GM12891 (cell line): Measurements from ENCODE around the gene MYO5C.
"Not testable (repeated sequence)": the region's sequence is repeated elsewhere in the genome, so short reads cannot be mapped to it uniquely, and the experiment has no call there.

Source experiments
- DNase-seq: peaks from one replicate; pipeline ENCODE4 v3.0.0; 2011; ENCODE audit warnings: low spot score; ENCODE audit not compliant: insufficient read length
- FAIRE-seq: peaks from 2 replicates; lab custom pipeline; 2011; peaks lifted over from hg19 to GRCh38; lab: Jason Lieb, UNC
- PAX5 ChIP-seq: IDR thresholded peaks from 2 replicates; pipeline ENCODE4 v1.6.1; 2011; ENCODE audit warnings: low read length, moderate library complexity, mild to moderate bottlenecking; ENCODE audit not compliant: insufficient read depth, severe bottlenecking
- POLR2A ChIP-seq: IDR thresholded peaks from 2 replicates; pipeline ENCODE4 v1.6.1; 2011; ENCODE audit warnings: low read depth, low read length, control low read depth
- POLR2AphosphoS5 ChIP-seq: IDR thresholded peaks from 2 replicates; pipeline ENCODE4 v1.6.1; 2011; ENCODE audit warnings: low read depth, low read length, control low read depth
- POU2F2 ChIP-seq: IDR thresholded peaks from 2 replicates; pipeline ENCODE4 v1.6.1; 2011; ENCODE audit warnings: low read depth, mild to moderate bottlenecking, control low read depth, low read length, moderate library complexity
- SPI1 ChIP-seq: IDR thresholded peaks from 2 replicates; pipeline ENCODE4 v1.6.1; 2011; ENCODE audit warnings: low read depth, low read length, control low read depth
- TAF1 ChIP-seq: IDR thresholded peaks from 2 replicates; pipeline ENCODE4 v1.6.1; 2011; ENCODE audit warnings: low read depth, low read length, control low read depth

MYO5C gene

GRCh38 chr15:52252781-52253180 is 42.8 kb downstream of the MYO5C start:
- no peak for FAIRE-seq
- TF ChIP-seq TAF1 (no peak), PAX5 (no peak), POLR2AphosphoS5 (no peak), POLR2A (no peak), SPI1 (no peak), POU2F2 (no peak)
- DNase-seq = no peak

DNA sequence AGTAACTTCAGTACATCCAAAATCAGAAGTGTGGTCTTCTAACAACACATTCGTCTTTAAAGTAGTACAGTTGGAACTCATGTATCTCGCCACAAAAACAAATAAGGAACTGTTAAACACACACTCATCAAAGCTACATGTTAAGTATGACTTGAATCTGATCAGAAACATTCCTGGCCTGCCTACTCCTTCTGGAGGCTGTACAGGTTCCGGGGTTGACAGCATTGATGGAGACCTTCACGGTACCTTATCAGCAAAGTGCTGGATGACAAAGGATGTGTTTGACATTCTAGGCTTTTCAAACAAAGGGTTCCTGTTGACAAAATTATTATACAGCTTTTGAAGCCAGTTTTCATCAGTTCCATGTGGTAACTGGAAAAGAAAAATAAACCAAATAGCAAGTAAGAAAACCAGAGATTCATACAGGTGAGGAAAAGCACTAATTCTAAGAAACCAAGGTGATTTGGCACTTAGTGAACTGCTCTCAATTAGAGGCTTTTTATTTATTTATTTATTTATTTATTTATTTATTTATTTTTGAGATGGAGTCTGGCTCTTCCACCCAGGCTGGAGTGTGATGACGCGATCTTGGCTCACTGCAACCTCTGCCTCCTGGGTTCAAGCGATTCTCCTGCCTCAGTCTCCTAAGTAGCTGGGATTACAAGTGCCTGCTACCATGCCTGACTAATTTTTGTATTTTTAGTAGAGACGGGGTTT is 44.3 kb downstream of the MYO5C start:
- no peak for FAIRE-seq
- no peak for DNase-seq
- TF ChIP-seq POU2F2 (no peak), TAF1 (no peak), SPI1 (no peak), POLR2A (no peak), PAX5 (no peak), POLR2AphosphoS5 (no peak)

DNA sequence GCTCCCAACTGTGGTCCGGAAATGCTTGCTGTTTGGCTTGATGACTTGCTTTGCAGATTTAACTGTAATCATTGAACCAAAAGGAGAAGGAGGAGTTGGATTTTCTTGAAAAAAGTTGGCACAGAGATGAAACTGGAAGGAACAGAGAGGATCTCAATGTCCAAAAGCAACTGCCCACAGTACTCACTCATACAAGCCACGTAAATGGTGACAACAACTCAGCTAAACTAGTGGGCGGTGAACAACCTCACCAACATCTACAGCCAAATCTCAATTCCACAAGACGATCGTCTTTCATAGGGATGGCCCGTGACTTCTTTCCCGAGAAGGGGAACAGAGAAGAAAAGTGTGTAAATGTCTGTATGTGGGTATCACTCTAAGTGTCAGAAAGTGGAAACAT is 48.1 kb downstream of the MYO5C start:
- TF ChIP-seq PAX5 = no peak
- no peak for TF ChIP-seq TAF1
- TF ChIP-seq POLR2A = no peak
- TF ChIP-seq POU2F2 = no peak
- TF ChIP-seq POLR2AphosphoS5 = no peak
- no peak for TF ChIP-seq SPI1
- no peak for FAIRE-seq
- no peak for DNase-seq

DNA sequence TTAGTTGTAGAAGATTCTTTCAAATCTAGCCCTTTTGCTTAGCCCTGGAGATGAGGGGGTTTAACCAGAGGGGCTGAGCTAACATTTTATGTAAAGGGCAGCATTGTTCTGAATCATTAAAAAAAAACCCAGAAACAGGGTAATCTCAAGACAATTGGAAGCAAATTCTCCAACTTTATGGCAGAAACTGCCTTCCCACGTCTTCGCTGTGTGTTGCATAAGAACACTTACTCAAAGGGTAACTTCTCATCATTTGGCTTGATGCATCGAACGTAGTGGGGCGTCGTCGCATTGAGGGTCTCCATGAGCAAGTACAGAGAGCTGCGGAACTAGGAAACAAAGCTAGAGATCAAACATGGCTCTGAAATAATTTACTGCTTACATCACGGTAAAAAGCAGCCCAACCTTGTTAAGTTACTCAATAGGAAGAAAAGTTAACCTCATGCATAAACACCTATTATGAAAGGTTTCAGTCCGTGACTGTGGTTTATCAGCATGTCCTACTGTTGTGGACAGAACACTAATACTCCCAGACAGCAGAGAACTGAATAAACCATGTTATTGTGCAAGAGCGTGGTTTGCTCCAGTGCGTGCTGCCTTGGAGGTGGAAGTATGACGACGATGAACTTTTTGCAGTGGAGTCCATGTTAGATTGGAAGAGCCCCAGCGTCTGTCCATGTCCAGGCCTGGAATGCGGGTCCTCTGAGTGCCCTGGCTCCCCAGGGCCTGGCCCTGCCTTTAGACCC is 48.7 kb downstream of the MYO5C start:
- TF ChIP-seq TAF1 = no peak
- no peak for TF ChIP-seq POLR2AphosphoS5
- no peak for TF ChIP-seq PAX5
- no peak for TF ChIP-seq POU2F2
- TF ChIP-seq POLR2A = no peak
- TF ChIP-seq SPI1 = no peak
- no peak for DNase-seq
- peak; percentile 38 for FAIRE-seq

- FAIRE-seq = no peak
- TF ChIP-seq POLR2A (no peak), TAF1 (no peak), SPI1 (no peak), PAX5 (no peak), POLR2AphosphoS5 (no peak), POU2F2 (no peak)
- no peak for DNase-seq
Observed at GRCh38 chr15:52243697-52244555, 51.7 kb downstream of the MYO5C start.

- no peak for TF ChIP-seq SPI1
- no peak for TF ChIP-seq TAF1
- no peak for TF ChIP-seq POU2F2
- TF ChIP-seq POLR2A = no peak
- TF ChIP-seq POLR2AphosphoS5 = no peak
- no peak for TF ChIP-seq PAX5
- FAIRE-seq (no peak), DNase-seq (no peak)
Observed at GRCh38 chr15:52243286-52243685, 52.3 kb downstream of the MYO5C start.

GRCh38 chr15:52241489-52241888 is 54.1 kb downstream of the MYO5C start:
- no peak for DNase-seq
- no peak for TF ChIP-seq SPI1
- no peak for TF ChIP-seq POLR2A
- TF ChIP-seq POLR2AphosphoS5 = no peak
- no peak for TF ChIP-seq TAF1
- no peak for TF ChIP-seq PAX5
- no peak for TF ChIP-seq POU2F2
- no peak for FAIRE-seq

- TF ChIP-seq TAF1 (no peak), POLR2AphosphoS5 (no peak), POLR2A (no peak), POU2F2 (no peak), PAX5 (no peak), SPI1 (no peak)
- FAIRE-seq (no peak), DNase-seq (no peak)
Observed at GRCh38 chr15:52240166-52240565, 55.4 kb downstream of the MYO5C start.

DNA sequence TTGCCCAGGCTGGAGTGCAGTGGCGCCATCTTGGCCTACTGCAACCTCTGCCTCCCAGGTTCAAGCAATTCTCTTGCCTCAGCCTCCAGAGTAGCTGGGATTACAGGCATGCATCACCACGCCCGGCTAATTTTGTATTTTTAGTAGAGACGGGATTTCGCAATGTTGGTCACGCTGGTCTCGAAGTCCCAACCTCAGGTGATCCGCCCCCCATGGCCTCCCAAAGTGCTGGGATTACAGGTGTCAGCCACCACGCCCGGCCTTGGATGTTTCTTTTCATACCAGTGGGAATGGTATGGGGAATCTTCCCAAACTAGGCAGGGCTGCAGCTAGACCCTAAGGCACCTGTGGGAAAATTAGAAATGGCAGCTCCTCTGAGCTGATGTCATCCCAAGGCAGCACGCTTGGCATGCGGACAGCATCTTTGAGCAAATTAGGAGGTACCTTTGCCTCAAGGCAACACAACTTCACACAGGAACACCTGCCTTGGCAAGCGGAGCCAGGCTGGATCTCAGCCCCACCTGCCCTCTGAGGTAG is 56.5 kb downstream of the MYO5C start:
- FAIRE-seq = not testable (repeated sequence)

More for the DNA sequence above, 56.5 kb downstream of the MYO5C start:
- not testable (repeated sequence) for DNase-seq
